Neutrophil (primary cell): ENCODE data around the gene ODF2L.

Experiments
- H3K27ac ChIP-seq: fragments of 200-600 bp; sonication (generic); 2 replicates; pipeline ENCODE4 v1.5.1; 2016; ENCODE audit warnings: mild to moderate bottlenecking, moderate library complexity
- H3K27me3 ChIP-seq: fragments of 200-600 bp; sonication (generic); 2 replicates; pipeline ENCODE4 v1.6.0; 2016; ENCODE audit warnings: mild to moderate bottlenecking
- H3K36me3 ChIP-seq: fragments of 200-600 bp; sonication (generic); 2 replicates; pipeline ENCODE4 v1.5.1; 2017
- H3K4me1 ChIP-seq, 2 experiments: fragments of 200-600 bp in 1 of 2; sonication (generic) in 1 of 2; 1 replicate in 1 of 2; 2 replicates in 1 of 2; pipeline versions ENCODE4 v1.5.1 to v1.6.1; 2013 to 2016; ENCODE audit warnings: low read depth in 1 of 2, low read length in 1 of 2, mild to moderate bottlenecking in 1 of 2, moderate library complexity in 1 of 2; ENCODE audit not compliant: control insufficient read depth in 1 of 2, insufficient read depth in 1 of 2
- H3K4me3 ChIP-seq, 2 experiments: fragments of 200-600 bp in 1 of 2; sonication (generic) in 1 of 2; 1 replicate in 1 of 2; 2 replicates in 1 of 2; pipeline ENCODE4 v1.5.1; 2013 to 2016; ENCODE audit warnings: low read depth in 1 of 2, low read length in 1 of 2, mild to moderate bottlenecking in 1 of 2, moderate library complexity in 1 of 2
- H3K9me3 ChIP-seq: fragments of 200-600 bp; sonication (generic); 2 replicates; pipeline ENCODE4 v1.5.1; 2016
- CTCF ChIP-seq: fragments of 200-600 bp; sonication (generic); IDR thresholded peaks from 2 replicates; pipeline ENCODE4 v1.5.1; 2016; ENCODE audit warnings: antibody characterized with exemption

The ODF2L gene

GRCh38 chr1:86322241-86322640 lies 73.9 kb downstream of the ODF2L start:
- Histone ChIP-seq H3K27me3 (no peaks in the 10 kb centered on the region), H3K9me3 (no peaks in the 10 kb centered on the region), H3K36me3 (no peaks in the 10 kb centered on the region), H3K4me3 (no peak overlapping the region), H3K27ac (no peak overlapping the region), H3K4me1 (peaks cover 0 to 3% of the 10 kb centered on the region in 2 experiments)
- no peak for TF ChIP-seq CTCF

GRCh38 chr1:86318436-86318835 lies 77.7 kb downstream of the ODF2L start:
- no peaks in the 10 kb centered on the region for H3K36me3 ChIP-seq
- no peaks in the 10 kb centered on the region for H3K9me3 ChIP-seq
- no peaks in the 10 kb centered on the region for H3K27me3 ChIP-seq
- no peaks in the 10 kb centered on the region for H3K4me1 ChIP-seq
- H3K4me3 ChIP-seq: no peak overlapping the region
- TF ChIP-seq CTCF: no peak
- no peak overlapping the region for H3K27ac ChIP-seq

GRCh38 chr1:86317926-86318325 lies 78.2 kb downstream of the ODF2L start:
- TF ChIP-seq CTCF: no peak
- H3K36me3 ChIP-seq: no peaks in the 10 kb centered on the region
- H3K4me1 ChIP-seq: no peaks in the 10 kb centered on the region
- no peak overlapping the region for H3K4me3 ChIP-seq
- H3K27ac ChIP-seq: no peak overlapping the region
- H3K9me3 ChIP-seq: no peaks in the 10 kb centered on the region
- no peaks in the 10 kb centered on the region for H3K27me3 ChIP-seq

- Histone ChIP-seq H3K36me3 (no peaks in the 10 kb centered on the region), H3K4me3 (no peak overlapping the region), H3K27ac (no peak overlapping the region), H3K9me3 (no peaks in the 10 kb centered on the region), H3K27me3 (no peaks in the 10 kb centered on the region), H3K4me1 (no peaks in the 10 kb centered on the region)
- TF ChIP-seq CTCF: no peak
These were observed 90.4 kb downstream of the ODF2L start for GRCh38 chr1:86305731-86306130.

- no peak for TF ChIP-seq CTCF
- H3K9me3 ChIP-seq: no peaks in the 10 kb centered on the region
- H3K27ac ChIP-seq: no peak overlapping the region
- H3K4me1 ChIP-seq: no peaks in the 10 kb centered on the region
- no peak overlapping the region for H3K4me3 ChIP-seq
- no peaks in the 10 kb centered on the region for H3K36me3 ChIP-seq
- no peaks in the 10 kb centered on the region for H3K27me3 ChIP-seq
These were observed 93.0 kb downstream of the ODF2L start for GRCh38 chr1:86303041-86303690.
